Endothelial cell of umbilical vein (primary cell): ENCODE measurements around the gene SYT2. TPM values are rescaled to one million over a fixed set of nuclear protein-coding genes. Genes with fewer than 3 reads are reported as not detected.

Experiments
- BruUV-seq: library from RNA; stranded (reverse); fragments of 400-500 nt; replicated peaks from 2 replicates; lab custom pipeline; 2021; lab: Mats Ljungman, UMichigan
- CTCF ChIA-PET: fragments of 300-600, 350-600 bp; sonication (Branson Sonifier 250); formaldehyde crosslinking; loops from one replicate; lab custom pipeline; 2021; ENCODE audit warnings: antibody characterized with exemption, inconsistent platforms; lab: Charles Lee
- POLR2A ChIA-PET: fragments of 300-600, 350-600 bp; sonication (Branson Sonifier 250); formaldehyde crosslinking; loops from one replicate; lab custom pipeline; 2021; ENCODE audit warnings: antibody characterized with exemption, inconsistent platforms; lab: Charles Lee
- DNase-seq: peaks from one replicate; pipeline ENCODE4 v3.0.0-alpha.2; 2011; ENCODE audit warnings: low read depth, low spot score
- FAIRE-seq: peaks from 2 replicates; lab custom pipeline; 2011; peaks lifted over from hg19 to GRCh38; lab: Jason Lieb, UNC
- H2AFZ ChIP-seq: 2 replicates; pipeline ENCODE4 v1.6.0; 2012; ENCODE audit warnings: low read depth, low read length, control low read depth, inconsistent platforms
- H3K27ac ChIP-seq: 2 replicates; pipeline ENCODE4 v1.5.1; 2011; ENCODE audit warnings: low read depth, mild to moderate bottlenecking, control low read depth, low read length, moderate library complexity; ENCODE audit not compliant: insufficient read depth
- H3K27me3 ChIP-seq, 2 experiments: 2 replicates each; pipeline versions ENCODE4 v1.6.0 to v1.6.1; 2011; ENCODE audit warnings: low read length in 2 of 2, mixed read lengths in 1 of 2; ENCODE audit not compliant: control insufficient read depth in 2 of 2, insufficient read depth in 2 of 2
- H3K36me3 ChIP-seq, 2 experiments: 2 replicates in 1 of 2; 3 replicates in 1 of 2; pipeline ENCODE4 v1.5.1; 2011; ENCODE audit warnings: low read length in 2 of 2, mild to moderate bottlenecking in 1 of 2, moderate library complexity in 1 of 2; ENCODE audit not compliant: control insufficient read depth in 2 of 2, insufficient read depth in 2 of 2; ENCODE audit errors: extremely low read depth in 1 of 2
- H3K4me1 ChIP-seq: 3 replicates; pipeline ENCODE4 v1.5.1; 2011; ENCODE audit warnings: mild to moderate bottlenecking, low read length; ENCODE audit not compliant: control insufficient read depth, insufficient read depth; ENCODE audit errors: extremely low read depth
- H3K4me2 ChIP-seq: 2 replicates; pipeline ENCODE4 v1.6.1; 2011; ENCODE audit warnings: low read length, control low read depth, mixed read lengths; ENCODE audit not compliant: insufficient read depth
- H3K4me3 ChIP-seq, 3 experiments: fragments of 200-600 bp in 1 of 3; sonication (generic), shearing (Covaris generic) in 1 of 3; replicated peaks in 1 of 3; 2 replicates each; pipeline ENCODE4 v1.5.1; 2011 to 2016; ENCODE audit warnings: control low read depth in 3 of 3, low read length in 3 of 3, mild to moderate bottlenecking in 2 of 3, inconsistent platforms in 1 of 3, low read depth in 1 of 3, moderate library complexity in 1 of 3; ENCODE audit not compliant: insufficient read depth in 1 of 3
- H3K79me2 ChIP-seq: 2 replicates; pipeline ENCODE4 v1.6.0; 2012; ENCODE audit warnings: low read length, inconsistent platforms; ENCODE audit not compliant: control insufficient read depth, insufficient read depth
- H3K9ac ChIP-seq: replicated peaks from 2 replicates; pipeline ENCODE3; 2011; ENCODE audit warnings: low read length, control low read depth; ENCODE audit not compliant: insufficient read depth; ENCODE audit errors: extremely low read depth
- H3K9me1 ChIP-seq: replicated peaks from 3 replicates; pipeline ENCODE4 v1.6.0; 2011; ENCODE audit warnings: mild to moderate bottlenecking, low read length; ENCODE audit not compliant: control insufficient read depth, insufficient read depth; ENCODE audit errors: extremely low read depth
- H3K9me3 ChIP-seq: replicated peaks from 2 replicates; pipeline ENCODE4 v1.5.1; 2012; ENCODE audit warnings: low read length, inconsistent platforms; ENCODE audit not compliant: control insufficient read depth, insufficient read depth
- H4K20me1 ChIP-seq: replicated peaks from 2 replicates; pipeline ENCODE3; 2011; ENCODE audit warnings: mild to moderate bottlenecking, low read length; ENCODE audit not compliant: control insufficient read depth, insufficient read depth; ENCODE audit errors: extremely low read depth
- EZH2 ChIP-seq: IDR thresholded peaks from 2 replicates; pipeline ENCODE4 v1.6.1; 2012; ENCODE audit warnings: borderline replicate concordance, low read depth, mild to moderate bottlenecking, moderate library complexity, low read length, inconsistent platforms; ENCODE audit not compliant: severe bottlenecking
- MYC ChIP-seq: IDR thresholded peaks from one replicate; pipeline ENCODE4 v1.6.1; 2011; ENCODE audit warnings: mild to moderate bottlenecking, low read depth, low read length
- POLR2A ChIP-seq: IDR thresholded peaks from 2 replicates; pipeline ENCODE4 v1.6.1; 2012; ENCODE audit warnings: low read depth, mild to moderate bottlenecking, control low read depth, low read length
- POLR2AphosphoS5 ChIP-seq: IDR thresholded peaks from 2 replicates; pipeline ENCODE4 v1.6.1; 2012; ENCODE audit warnings: low read depth, mild to moderate bottlenecking, control low read depth, low read length, moderate library complexity; ENCODE audit not compliant: insufficient read depth
- dilution Hi-C: fragments of 300-500 bp; cut with MboI; formaldehyde crosslinking; loops from one replicate; pipeline ENCODE4 v1.15.0; 2019; ENCODE audit warnings: low sequenced_read_pairs; ENCODE audit not compliant: extremely low pct_ligation_motif_present
- intact Hi-C: fragments of 100-400 bp; cut with micrococcal nuclease; formaldehyde crosslinking; loops from one replicate; pipeline ENCODE4 v1.10.0; 2022
- polyA plus RNA-seq, 4 experiments: library from polyadenylated mRNA; depleted of rRNA in 3 of 4; stranded (reverse) in 3 of 4; unstranded in 1 of 4; fragments of >200 nt; gene quantifications; 2 replicates each; pipeline versions ENCODE4 v1.2.1 to v1.2.3, GENCODE V29; 2011 to 2012; ENCODE audit warnings: missing spikeins in 1 of 4
- total RNA-seq: library from RNA; stranded (reverse); gene quantifications from 2 replicates; pipeline ENCODE4 v1.2.3, GENCODE V29; 2021
- TF ChIP-seq, protein P1 (sequence below), 2 donors: IDR thresholded peaks; 1 replicate in 1 of 2; 2 replicates in 1 of 2; pipeline ENCODE4 v1.5.1; 2011; ENCODE audit warnings: low read length in 2 of 2, mild to moderate bottlenecking in 2 of 2, moderate library complexity in 2 of 2, control low read depth in 1 of 2, inconsistent platforms in 1 of 2, low read depth in 1 of 2; ENCODE audit not compliant: insufficient read depth in 1 of 2; ENCODE audit errors: extremely low read depth in 1 of 2

Gene SYT2
- total and polyA plus RNA-seq, 2 donors (not counting 3 experiments of a cell fraction or from before 2014, with no cell fraction given): not detected

- intact Hi-C loops: no loop called here
- no peaks in the 10 kb centered on the region for H4K20me1 ChIP-seq
- H3K4me3 ChIP-seq: no peak overlapping the region
- ChIA-PET POLR2A (no interaction called here), CTCF (no interaction called here)
- peaks cover 6 to 12% of the 10 kb centered on the region in 2 experiments for H3K27me3 ChIP-seq
- FAIRE-seq (no peak), DNase-seq (no peak)
- TF ChIP-seq, protein P1, sequence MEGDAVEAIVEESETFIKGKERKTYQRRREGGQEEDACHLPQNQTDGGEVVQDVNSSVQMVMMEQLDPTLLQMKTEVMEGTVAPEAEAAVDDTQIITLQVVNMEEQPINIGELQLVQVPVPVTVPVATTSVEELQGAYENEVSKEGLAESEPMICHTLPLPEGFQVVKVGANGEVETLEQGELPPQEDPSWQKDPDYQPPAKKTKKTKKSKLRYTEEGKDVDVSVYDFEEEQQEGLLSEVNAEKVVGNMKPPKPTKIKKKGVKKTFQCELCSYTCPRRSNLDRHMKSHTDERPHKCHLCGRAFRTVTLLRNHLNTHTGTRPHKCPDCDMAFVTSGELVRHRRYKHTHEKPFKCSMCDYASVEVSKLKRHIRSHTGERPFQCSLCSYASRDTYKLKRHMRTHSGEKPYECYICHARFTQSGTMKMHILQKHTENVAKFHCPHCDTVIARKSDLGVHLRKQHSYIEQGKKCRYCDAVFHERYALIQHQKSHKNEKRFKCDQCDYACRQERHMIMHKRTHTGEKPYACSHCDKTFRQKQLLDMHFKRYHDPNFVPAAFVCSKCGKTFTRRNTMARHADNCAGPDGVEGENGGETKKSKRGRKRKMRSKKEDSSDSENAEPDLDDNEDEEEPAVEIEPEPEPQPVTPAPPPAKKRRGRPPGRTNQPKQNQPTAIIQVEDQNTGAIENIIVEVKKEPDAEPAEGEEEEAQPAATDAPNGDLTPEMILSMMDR (IDR thresholded peaks at IDR 0.05; ENCODE audit: extremely low read depth in 1 of 2, insufficient read depth in 1 of 2, low read depth in 1 of 2, low read length in 2 of 2): no peak
- TF ChIP-seq EZH2 (no peak), POLR2A (no peak), MYC (no peak), POLR2AphosphoS5 (no peak)
- no peaks in the 10 kb centered on the region for H3K9me3 ChIP-seq
- H3K4me1 ChIP-seq: no peaks in the 10 kb centered on the region
- no peak overlapping the region for H3K4me2 ChIP-seq
- dilution Hi-C loops: no loop called here
- no peak overlapping the region for H3K9ac ChIP-seq
- no peak overlapping the region for H3K27ac ChIP-seq
- no TSS peak for BruUV-seq
- H3K79me2 ChIP-seq: no peaks in the 10 kb centered on the region
- H2AFZ ChIP-seq: no peak overlapping the region
- no peaks in the 10 kb centered on the region for H3K36me3 ChIP-seq
- H3K9me1 ChIP-seq: no peaks in the 10 kb centered on the region
Measured at GRCh38 chr1:202631076-202631923, 79.0 kb downstream of the SYT2 start.
